Globus pallidus (tissue), 1 donor: Measurements from ENCODE around the gene BTBD19.
A peak's percentile ranks its signal among the peaks of the same experiment; 100 is the strongest.
"Not testable (repeated sequence)": the region's sequence is repeated elsewhere in the genome, so short reads cannot be mapped to it uniquely, and the experiment has no call there.

ENCODE experiments used
- DNase-seq: peaks from one replicate; pipeline ENCODE4 v3.0.0-alpha.2; 2015; ENCODE audit warnings: low spot score

Gene BTBD19

GRCh38 chr1:44787506-44787905, 20.8 kb upstream of the BTBD19 start:
- DNase-seq, result no peak

DNA sequence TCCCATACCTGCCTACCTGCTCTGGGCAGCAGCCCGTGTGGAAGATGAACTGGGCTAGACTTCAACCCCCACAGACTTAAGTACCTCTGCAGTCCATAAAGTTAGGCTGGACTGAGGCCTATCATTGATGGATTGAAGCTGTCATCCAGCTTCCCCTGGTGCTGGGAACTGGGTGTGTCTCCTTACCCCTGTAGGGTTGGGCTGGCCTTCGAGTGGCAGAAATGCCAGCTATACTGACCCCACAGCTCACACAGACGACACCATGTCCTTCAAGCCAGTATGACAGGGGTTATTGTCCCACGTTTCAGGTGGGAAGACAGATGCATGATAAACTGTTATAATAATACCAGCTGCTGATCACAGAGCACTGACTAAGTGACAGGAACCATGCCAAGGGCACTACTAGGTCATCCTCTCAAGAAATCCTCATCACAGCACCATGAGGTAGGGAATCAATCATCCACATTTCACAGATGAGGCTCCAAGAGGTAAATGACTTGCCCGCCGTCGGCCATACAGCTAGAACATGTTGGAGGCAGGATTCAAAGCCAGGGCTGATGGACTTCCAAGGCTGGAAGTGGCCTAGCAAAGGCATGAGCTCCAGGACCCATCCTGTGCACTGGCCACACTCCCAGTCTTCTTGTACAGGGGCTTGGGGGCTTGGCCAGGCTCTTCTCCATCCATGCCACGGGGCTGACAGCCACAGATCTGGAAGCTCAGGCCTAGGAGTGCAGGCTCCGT, 20.0 kb upstream of the BTBD19 start, which contains the start of gene BEST4:
BEST4 (minus strand) TSS at position 51 of the 741 bp plus-strand sequence. CDS start 465 bp downstream, outside the sequence.
- DNase-seq, result no peak

GRCh38 chr1:44790968-44791801, 17.1 kb upstream of the BTBD19 start:
- no peak for DNase-seq

- DNase-seq, result no peak
Measured at GRCh38 chr1:44792736-44793502, 15.4 kb upstream of the BTBD19 start.

- not testable (repeated sequence) for DNase-seq
Measured at GRCh38 chr1:44797886-44798285, 10.4 kb upstream of the BTBD19 start.

DNA sequence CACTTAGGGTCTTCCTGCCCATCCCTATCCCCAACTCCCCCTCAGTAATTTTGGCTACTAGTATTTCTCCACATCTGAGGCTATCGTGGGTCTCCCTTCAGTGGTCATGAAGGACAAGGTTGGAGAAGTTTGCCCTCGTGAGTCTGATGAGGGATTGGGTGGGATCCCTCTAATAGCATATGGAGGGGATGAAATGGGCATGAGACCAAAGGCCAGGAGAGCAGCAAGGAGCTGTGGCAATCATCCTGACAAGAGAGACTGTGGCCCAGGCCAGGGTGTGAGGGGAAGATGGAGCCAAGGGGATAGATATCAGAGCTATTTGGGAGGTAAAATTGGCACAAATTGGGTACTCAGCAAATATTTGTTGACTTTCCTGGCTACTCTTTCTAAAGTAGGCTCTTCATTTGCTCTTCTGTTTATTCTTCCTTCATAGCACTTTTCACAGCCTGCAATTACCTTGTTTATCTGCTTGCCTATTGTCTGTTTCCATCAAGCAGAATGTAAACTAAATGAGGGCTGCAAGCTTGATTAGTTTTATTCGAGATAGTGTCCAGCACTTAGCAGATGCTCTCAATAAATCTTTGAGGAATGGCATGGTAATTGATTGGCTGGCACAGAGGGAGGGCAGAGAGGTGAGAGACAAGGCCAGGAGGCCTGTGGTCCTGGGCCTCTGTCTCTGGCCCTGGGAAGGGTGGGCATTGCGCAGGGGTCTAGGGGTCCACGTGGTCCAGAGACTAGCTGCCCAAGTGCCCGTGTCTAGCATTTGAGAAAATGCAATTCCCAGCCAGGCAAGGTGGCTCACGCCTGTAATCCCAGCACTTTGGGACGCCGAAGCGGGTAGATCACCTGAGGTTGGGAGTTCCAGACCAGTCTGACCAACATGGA, 9.6 kb upstream of the BTBD19 start:
- DNase-seq, result no peak

DNA sequence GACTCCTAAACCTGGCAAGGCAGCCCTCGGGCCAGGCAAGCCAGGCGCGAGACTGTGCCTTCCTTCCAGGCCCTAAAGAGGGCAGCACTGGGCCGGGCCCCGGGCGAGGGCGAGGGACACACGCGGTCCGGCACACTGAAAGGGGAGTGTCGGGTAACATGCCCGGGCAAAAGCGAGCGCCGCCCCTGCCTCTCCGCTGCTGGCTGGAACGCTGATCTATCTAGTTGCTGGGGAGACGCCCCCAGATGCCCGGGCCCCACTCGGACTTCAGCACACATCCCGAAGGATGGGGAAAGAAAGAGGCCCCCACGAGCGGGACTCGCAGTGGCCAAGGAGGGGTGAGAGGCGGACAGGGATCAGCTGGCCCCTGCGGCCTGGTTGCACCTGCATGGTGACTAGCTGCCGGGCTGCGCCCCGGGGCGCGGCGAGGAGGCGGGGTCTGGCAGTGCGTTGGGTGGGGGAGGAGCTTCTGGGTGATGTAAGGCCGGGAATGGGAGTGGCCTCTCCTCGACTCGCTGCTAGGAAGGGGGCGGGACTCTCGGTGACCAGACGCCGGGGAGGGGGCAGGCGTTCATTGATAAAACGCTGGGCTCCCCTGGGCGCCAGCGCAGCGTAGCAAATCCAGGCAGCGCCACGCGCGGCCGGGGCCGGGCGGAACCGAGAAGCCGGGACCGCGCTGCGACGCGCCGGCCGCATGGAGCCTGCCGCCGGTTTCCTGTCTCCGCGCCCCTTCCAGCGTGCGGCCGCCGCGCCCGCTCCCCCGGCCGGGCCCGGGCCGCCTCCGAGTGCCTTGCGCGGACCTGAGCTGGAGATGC, 8.3 kb upstream of the BTBD19 start, which contains the start of gene PLK3:
PLK3 (plus strand) TSS at position 608 of the 815 bp plus-strand sequence; CDS start at position 695, 87 bp downstream.
- DNase-seq, result peak; percentile 99

DNA sequence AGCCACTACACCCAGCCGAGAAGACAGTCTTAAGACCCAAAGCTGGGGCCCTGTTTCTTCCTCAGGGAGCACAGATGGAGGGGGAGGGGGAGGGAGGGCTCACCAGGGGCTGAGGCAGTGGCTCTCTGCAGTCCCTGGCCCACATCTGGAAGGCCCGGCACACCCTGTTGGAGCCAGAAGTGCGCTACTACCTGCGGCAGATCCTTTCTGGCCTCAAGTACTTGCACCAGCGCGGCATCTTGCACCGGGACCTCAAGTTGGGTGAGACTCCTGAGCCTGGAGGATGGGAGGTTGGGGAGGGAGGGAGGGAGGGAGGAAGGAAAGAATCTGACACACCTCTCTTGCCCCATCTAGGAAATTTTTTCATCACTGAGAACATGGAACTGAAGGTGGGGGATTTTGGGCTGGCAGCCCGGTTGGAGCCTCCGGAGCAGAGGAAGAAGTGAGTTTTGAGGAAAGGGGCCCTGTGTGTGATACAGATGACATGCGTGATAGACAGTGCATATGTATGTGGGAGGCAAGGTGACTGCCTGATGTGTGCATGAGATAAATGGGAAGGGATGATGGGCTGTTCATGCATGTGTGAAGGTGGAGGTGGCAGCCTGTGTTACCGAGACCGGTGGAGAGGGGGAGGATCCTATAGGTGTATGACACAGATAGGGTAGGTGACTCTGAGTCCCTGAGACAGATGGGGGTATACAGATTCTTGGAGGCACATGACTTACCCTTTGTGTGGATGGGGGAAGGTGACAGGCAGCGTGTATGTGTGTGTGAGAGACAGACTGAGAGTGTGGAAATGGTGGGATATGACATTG, 6.6 kb upstream of the BTBD19 start:
- no peak for DNase-seq

DNA sequence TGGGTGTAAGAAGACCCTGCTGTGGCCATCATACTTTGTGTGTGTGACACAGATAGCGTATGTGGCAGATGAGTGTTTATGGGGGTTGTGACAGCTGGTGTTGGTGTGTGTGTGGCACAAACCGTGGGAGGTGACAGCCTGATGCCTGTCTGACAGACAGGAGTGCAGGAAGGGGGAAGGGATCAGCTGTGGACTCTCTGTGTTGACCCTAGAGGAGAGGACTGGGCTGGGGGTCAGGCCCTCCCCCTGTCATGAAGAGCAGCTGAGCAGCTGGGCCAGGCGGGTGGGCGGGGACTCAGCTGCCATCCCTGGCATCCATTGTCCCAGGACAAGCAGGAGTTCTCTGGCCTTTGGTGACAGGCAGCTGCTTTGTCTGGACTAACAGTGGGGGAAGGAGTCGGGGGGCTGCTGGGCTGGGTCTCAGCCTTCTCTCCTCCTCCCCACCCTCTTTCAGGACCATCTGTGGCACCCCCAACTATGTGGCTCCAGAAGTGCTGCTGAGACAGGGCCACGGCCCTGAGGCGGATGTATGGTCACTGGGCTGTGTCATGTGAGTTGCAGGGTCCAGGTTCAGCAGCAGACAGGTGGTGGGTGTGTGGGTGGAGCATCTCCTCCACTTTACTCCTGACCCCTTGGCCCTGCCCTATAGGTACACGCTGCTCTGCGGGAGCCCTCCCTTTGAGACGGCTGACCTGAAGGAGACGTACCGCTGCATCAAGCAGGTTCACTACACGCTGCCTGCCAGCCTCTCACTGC, 5.8 kb upstream of the BTBD19 start:
- peak; percentile 51 for DNase-seq

GRCh38 chr1:44803062-44803311, 5.3 kb upstream of the BTBD19 start:
- no peak for DNase-seq

GRCh38 chr1:44803312-44804095, 4.8 kb upstream of the BTBD19 start:
- DNase-seq, result no peak

- DNase-seq, result no peak
Measured at GRCh38 chr1:44805311-44806024, 2.9 kb upstream of the BTBD19 start.

- DNase-seq, result no peak
Measured at GRCh38 chr1:44806025-44806703, 2.2 kb upstream of the BTBD19 start.

DNA sequence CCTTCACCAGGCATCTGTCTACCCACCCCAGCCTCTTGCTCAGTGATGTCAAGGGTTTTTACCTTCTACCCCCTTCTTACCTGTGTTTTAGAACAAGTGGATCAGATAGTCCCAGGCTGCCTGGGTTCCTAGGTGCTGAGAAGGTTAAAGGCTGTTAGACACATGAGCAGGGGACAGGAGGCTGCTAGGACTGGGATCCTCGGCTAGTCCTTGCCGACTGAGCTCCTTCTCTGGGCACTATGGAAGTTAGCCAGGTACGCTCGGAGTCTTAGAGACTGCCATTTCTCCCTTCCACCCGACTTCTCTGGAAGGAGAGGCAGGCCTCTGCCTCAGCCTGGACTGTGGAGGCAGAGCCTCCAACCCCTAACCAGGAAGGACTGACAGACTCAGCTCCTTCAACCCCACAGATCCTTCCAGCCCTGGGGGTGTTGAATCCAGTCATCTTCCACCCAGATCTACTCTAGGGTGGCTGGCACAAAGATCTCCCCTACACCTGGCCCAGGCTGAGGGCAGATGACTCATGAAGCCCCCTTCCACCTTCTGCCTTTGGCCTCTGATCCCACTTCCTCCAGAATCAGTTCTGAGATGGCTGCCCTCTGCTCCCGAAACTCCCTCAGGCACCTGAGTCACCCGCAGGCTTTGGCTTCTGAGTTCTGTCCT, 1.5 kb upstream of the BTBD19 start, which contains the start of gene DYNLT4:
DYNLT4 (minus strand) TSS at position 648 of the 660 bp plus-strand sequence. CDS start 683 bp downstream, outside the sequence.
- no peak for DNase-seq

DNA sequence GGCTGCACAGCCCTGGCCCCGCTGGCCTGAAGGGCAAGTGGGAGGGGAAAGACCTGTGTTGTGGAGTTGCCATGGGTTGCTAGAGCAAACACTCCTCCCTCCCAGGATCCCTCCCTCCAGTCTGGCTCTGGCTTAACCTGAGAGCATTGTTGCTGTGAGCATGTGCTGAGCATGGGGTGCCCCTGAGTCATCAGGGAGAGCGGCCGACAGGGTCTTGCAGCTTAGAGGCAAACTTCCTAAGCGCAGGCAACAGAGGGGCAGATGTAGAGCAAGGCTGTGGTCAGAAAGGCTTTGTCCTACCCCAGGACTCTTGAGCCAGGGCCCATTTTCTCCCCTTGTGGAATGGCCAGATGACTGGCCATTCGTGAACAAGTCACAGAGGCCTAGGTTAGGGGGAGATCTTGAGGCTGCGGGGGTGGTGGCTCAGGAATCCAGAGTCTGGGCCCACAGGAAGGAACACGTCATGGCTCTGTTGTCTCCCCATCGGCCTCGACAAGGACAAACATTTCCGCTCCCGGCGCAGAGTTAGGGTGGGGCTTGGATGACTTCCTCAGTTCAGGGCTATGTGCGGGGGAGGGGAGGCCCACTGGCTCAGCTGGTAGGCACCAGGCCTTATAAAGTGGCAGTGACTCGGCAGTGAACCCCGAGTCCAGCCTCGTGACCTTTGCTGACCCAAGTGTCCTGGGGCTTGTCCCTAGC, 810 bp upstream of the BTBD19 start:
- DNase-seq, result peak; percentile 83
